ENCODE data around the gene ZNF276.
"Not testable (repeated sequence)": the region's sequence is repeated elsewhere in the genome, so short reads cannot be mapped to it uniquely, and the experiment has no call there.

Gene ZNF276, protein sequence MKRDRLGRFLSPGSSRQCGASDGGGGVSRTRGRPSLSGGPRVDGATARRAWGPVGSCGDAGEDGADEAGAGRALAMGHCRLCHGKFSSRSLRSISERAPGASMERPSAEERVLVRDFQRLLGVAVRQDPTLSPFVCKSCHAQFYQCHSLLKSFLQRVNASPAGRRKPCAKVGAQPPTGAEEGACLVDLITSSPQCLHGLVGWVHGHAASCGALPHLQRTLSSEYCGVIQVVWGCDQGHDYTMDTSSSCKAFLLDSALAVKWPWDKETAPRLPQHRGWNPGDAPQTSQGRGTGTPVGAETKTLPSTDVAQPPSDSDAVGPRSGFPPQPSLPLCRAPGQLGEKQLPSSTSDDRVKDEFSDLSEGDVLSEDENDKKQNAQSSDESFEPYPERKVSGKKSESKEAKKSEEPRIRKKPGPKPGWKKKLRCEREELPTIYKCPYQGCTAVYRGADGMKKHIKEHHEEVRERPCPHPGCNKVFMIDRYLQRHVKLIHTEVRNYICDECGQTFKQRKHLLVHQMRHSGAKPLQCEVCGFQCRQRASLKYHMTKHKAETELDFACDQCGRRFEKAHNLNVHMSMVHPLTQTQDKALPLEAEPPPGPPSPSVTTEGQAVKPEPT

DNA sequence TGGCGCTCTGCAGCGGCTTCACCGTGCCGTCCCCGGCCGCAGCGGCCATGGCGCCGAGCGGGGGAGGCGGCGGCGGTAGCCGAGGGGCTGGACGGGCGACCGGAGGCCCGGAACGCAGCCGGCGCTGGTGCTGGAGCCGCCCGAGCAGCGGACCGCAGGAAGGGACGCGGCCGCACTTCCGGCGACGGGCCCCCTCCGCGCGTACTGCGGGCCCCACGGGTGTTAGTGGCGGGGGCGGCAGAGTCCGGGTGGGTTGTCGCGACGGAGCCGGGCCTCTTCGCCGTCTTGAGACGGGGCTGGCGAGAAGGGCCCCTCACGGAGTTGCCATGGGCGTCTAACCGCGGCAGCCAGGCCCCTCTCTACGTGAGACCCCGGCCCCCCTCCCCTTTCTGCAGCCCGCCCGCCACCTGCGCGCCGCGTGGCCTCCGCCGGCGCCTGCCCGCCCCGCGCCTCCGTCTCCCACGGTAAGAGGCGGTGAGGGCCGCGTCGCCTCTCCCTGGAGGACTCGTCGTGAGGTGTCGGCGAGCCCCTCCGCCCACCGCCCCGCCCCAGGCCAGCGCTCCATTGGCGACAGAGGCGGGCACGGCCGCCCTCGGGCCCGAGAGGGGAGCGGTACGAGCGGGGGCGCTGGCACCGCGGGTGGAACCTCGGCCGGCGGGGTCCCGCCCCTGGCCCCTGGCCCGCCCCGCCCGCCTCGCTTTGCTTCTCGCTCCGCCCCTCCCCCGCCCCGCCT is at the start of gene ZNF276, which contains the start of gene VPS9D1:
ZNF276 (plus strand) TSS at position 725 of the 733 bp plus-strand sequence. CDS start 104 bp downstream, outside the sequence.
VPS9D1 (minus strand) TSS at position 86 of the 733 bp plus-strand sequence; CDS start at position 49, 37 bp downstream.
- peak; percentile 58 for DNase-seq (ENCODE audit: low spot score)

DNA sequence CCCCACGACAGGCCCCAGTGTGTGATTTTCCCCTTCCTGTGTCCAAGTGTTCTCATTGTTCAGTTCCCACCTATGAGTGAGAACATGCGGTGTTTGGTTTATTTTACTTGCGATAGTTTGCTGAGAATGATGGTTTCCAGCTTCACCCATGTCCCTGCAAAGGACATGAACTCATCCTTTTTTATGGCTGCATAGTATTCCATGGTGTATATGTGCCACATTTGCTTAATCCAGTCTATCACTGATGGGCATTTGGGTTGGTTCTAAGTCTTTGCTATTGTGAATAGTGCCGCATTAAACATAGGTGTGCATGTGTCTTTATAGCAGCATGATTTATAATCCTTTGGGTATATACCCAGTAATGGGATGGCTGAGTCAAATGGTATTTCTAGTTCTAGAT is 49.8 kb upstream of the ZNF276 start:
- not testable (repeated sequence) for DNase-seq (ENCODE audit: low spot score)

- DNase-seq (ENCODE audit: low spot score): no peak
Measured at GRCh38 chr16:89672177-89672941, 49.0 kb upstream of the ZNF276 start.

DNA sequence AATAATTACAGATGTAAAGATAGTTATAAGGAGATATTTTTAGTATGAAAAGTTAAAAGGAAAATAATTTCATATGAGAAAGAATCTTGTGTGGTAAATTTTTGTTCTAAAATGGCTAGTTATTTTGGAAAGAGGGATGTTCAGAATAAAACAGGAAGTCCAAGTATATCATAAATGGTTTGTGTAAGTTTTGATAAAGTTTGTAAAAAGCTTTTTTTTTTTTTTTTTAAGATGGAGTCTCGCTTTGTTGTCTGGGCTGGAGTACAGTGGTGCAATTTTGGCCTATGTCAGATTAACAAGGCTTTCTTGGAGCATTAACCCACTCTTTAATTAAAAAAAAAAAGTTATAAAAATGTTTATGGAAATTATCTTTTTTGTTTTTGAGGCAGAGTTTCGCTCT is 43.1 kb upstream of the ZNF276 start:
- no peak for DNase-seq (ENCODE audit: low spot score)

DNA sequence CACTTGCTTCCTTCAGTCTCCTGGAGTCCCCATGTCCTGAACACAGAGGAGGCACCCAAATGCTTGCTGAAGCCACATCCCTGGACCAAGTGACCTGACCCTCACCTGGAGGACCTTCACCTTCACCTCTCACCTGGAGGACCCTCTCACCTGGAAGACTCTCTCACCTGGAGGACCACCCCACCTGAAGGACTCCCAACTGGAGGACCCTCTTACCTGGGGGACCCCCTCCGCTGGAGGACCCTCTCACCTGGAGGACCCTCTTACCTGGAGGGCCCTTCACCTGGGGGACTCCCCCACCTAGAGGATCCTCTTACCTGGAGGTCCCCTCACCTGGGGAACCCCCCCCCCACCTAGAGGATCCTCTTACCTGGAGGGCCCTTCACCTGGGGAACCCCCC is 35.4 kb upstream of the ZNF276 start:
- no peak for DNase-seq (ENCODE audit: low spot score)

GRCh38 chr16:89686520-89687091 is 34.7 kb upstream of the ZNF276 start, which contains the start of gene CDK10:
TSS of gene CDK10 (plus strand) at chr16:89686689. CDS start at chr16:89686711, 22 bp downstream.
- peak; percentile 85 for DNase-seq (ENCODE audit: low spot score)

- DNase-seq (ENCODE audit: low spot score): no peak
Measured at GRCh38 chr16:89687092-89687940, 34.0 kb upstream of the ZNF276 start.

DNA sequence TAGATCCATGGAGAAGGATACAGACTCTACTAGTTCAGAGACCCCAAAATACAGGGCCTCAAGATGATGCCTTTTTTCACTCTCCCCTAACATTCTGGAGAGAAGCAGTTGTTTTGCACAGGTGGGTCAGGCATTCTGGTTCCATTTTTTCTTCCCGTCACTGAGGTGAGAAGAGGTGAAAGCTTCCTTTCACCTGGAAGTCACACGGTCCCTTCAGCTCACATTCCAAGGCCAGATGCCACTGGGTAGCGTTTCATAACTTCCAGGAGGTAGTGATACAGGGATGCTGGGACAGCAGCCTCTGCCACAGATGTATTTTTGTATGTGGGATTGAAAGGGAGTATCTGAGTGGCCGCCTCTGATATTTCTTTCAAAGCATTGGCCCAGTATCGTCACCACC is 32.9 kb upstream of the ZNF276 start:
- no peak for DNase-seq (ENCODE audit: low spot score)

- no peak for DNase-seq (ENCODE audit: low spot score)
Measured at GRCh38 chr16:89689142-89689541, 32.2 kb upstream of the ZNF276 start.

- not testable (repeated sequence) for DNase-seq (ENCODE audit: low spot score)
Measured at GRCh38 chr16:89689621-89690020, 31.7 kb upstream of the ZNF276 start.

DNA sequence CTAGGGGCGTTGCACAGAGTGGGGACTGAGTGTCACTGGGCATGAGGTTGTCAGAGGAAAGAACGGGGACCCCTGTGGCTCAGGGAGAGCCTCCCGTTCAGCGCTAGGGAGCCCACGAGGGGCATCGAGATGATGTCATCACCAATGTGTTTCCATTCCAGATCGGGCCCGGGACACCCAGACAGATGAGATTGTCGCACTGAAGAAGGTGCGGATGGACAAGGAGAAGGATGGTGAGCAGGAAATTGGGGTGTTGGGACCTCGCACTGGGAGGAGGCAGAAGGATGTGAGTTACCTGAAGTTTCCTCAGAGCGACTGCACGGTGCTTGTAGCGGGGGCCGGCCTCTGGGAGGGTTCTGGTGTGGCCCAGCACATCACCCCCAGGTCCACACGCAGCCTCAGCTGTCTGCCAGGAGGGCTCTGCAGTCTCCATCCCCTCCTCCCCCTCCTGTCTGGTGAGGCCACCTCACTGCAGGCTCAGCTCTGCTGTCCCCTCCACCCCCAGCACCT is 30.9 kb upstream of the ZNF276 start:
- no peak for DNase-seq (ENCODE audit: low spot score)

- no peak for DNase-seq (ENCODE audit: low spot score)
Measured at GRCh38 chr16:89691231-89691985, 29.9 kb upstream of the ZNF276 start.

GRCh38 chr16:89691986-89692569 is 29.3 kb upstream of the ZNF276 start:
- DNase-seq (ENCODE audit: low spot score): no peak

- DNase-seq (ENCODE audit: low spot score): no peak
Measured at GRCh38 chr16:89693289-89693731, 28.0 kb upstream of the ZNF276 start.

DNA sequence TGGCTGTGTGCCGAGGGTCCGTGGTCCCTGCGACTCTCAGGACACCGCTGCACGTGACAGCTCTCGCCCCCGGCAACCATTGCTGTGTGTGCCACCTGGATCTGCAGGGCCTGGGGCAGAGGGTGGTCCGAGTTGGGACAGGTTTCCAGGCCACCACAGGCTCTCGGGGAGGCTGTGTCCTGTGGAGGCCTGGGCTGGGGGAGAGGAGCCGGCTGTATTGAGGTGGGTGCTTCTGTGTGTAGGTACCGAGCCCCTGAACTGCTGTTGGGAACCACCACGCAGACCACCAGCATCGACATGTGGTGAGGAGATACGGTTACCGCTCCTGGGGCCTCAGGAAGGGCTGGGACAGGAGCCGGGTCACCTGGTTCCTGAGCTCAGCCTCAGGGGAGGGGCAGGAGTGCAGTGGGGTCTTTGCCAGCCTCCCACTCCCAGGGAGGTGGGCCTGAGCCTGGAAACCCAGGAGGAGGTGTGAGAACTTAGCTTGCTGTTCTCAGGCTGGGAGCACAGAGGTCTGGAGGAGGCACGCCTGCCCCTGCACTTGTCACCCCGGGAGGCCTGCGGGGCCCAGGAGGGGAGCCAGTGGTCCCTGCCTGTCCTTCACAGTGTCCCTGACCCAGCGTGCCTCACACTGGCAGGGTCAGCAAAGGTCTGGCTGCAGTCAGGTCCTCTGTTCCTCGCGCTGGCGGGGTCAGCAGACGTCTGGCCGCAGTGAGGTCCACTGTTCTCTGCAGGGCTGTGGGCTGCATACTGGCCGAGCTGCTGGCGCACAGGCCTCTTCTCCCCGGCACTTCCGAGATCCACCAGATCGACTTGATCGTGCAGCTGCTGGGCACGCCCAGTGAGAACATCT is 27.2 kb upstream of the ZNF276 start:
- no peak for DNase-seq (ENCODE audit: low spot score)

DNA sequence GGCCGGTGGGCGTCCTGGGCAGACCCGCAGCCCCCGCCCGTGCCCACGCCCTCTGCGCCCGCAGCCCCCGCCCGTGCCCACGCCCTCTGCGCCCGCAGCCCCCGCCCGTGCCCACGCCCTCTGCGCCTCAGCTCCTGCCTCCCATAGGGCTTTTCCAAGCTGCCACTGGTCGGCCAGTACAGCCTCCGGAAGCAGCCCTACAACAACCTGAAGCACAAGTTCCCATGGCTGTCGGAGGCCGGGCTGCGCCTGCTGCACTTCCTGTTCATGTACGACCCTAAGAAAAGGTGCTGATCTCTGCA is 26.6 kb upstream of the ZNF276 start:
- not testable (repeated sequence) for DNase-seq (ENCODE audit: low spot score)

GRCh38 chr16:89695086-89695874 is 26.1 kb upstream of the ZNF276 start:
- no peak for DNase-seq (ENCODE audit: low spot score)
